C4-2B (cell line): Measurements from ENCODE around the gene SPIB.

ENCODE experiments used
- ZFX ChIP-seq: fragments of 450-650 bp; IDR thresholded peaks from 2 replicates; pipeline ENCODE4 v1.6.1; 2017
- TF ChIP-seq, protein P1 (sequence below): fragments of 450-650 bp; conservative IDR thresholded peaks from 2 replicates; pipeline ENCODE4 v1.5.1; 2017; ENCODE audit warnings: mild to moderate bottlenecking

- TF ChIP-seq, protein P1, sequence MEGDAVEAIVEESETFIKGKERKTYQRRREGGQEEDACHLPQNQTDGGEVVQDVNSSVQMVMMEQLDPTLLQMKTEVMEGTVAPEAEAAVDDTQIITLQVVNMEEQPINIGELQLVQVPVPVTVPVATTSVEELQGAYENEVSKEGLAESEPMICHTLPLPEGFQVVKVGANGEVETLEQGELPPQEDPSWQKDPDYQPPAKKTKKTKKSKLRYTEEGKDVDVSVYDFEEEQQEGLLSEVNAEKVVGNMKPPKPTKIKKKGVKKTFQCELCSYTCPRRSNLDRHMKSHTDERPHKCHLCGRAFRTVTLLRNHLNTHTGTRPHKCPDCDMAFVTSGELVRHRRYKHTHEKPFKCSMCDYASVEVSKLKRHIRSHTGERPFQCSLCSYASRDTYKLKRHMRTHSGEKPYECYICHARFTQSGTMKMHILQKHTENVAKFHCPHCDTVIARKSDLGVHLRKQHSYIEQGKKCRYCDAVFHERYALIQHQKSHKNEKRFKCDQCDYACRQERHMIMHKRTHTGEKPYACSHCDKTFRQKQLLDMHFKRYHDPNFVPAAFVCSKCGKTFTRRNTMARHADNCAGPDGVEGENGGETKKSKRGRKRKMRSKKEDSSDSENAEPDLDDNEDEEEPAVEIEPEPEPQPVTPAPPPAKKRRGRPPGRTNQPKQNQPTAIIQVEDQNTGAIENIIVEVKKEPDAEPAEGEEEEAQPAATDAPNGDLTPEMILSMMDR = no peak
- no peak for TF ChIP-seq ZFX
Observed at GRCh38 chr19:50422397-50423278, 3.9 kb downstream of the SPIB start.
